OCI-LY3 (cell line): ENCODE data around the gene STK32C.

Source experiments
- H2AFZ ChIP-seq: fragments of 200-600, 300-600 bp; shearing (Covaris generic); 2 replicates; pipeline ENCODE4 v1.6.0; 2014; ENCODE audit warnings: antibody characterized with exemption, low read depth, low read length
- H3K27ac ChIP-seq: fragments of 200-600, 300-600 bp; sonication (generic); 2 replicates; pipeline ENCODE4 v1.5.1; 2014; ENCODE audit warnings: mild to moderate bottlenecking, low read length, moderate library complexity, mixed read lengths
- H3K27me3 ChIP-seq: fragments of 200-600, 300-600 bp; sonication (generic); 2 replicates; pipeline ENCODE4 v1.6.1; 2014; ENCODE audit warnings: low read depth, low read length, mixed read lengths
- H3K36me3 ChIP-seq: fragments of 200-600, 300-600 bp; sonication (generic); replicated peaks from 2 replicates; pipeline ENCODE3; 2014; ENCODE audit warnings: low read depth, low read length, mixed read lengths
- H3K4me1 ChIP-seq: fragments of 300-600, 200-600 bp; sonication (generic); 2 replicates; pipeline ENCODE4 v1.6.1; 2014; ENCODE audit warnings: low read length, mixed read lengths
- H3K4me2 ChIP-seq: fragments of 200-600, 300-600 bp; sonication (generic); 2 replicates; pipeline ENCODE4 v1.6.1; 2014; ENCODE audit warnings: low read length, mixed read lengths
- H3K4me3 ChIP-seq: fragments of 300-600, 200-600 bp; sonication (generic); 2 replicates; pipeline ENCODE4 v1.5.1; 2014; ENCODE audit warnings: antibody characterized with exemption, mild to moderate bottlenecking, low read length, moderate library complexity
- H3K79me2 ChIP-seq: fragments of 300-600, 200-600 bp; shearing (Covaris generic); 2 replicates; pipeline ENCODE4 v1.6.1; 2014; ENCODE audit warnings: mild to moderate bottlenecking, low read length, mixed read lengths
- H3K9ac ChIP-seq: fragments of 300-600, 200-600 bp; shearing (Covaris generic); 2 replicates; pipeline ENCODE4 v1.6.0; 2014; ENCODE audit warnings: mild to moderate bottlenecking, low read length, moderate library complexity
- H3K9me3 ChIP-seq: fragments of 200-600, 300-600 bp; shearing (Covaris generic); 2 replicates; pipeline ENCODE4 v1.6.1; 2014; ENCODE audit warnings: low read length, mixed read lengths; ENCODE audit not compliant: insufficient read depth
- H4K20me1 ChIP-seq: fragments of 200-600, 300-600 bp; sonication (generic); 2 replicates; pipeline ENCODE4 v1.6.1; 2016; ENCODE audit warnings: low read length, mixed read lengths; ENCODE audit not compliant: insufficient read depth
- EZH2phosphoT487 ChIP-seq: fragments of 200-600 bp; shearing (Covaris generic); IDR thresholded peaks from 2 replicates; pipeline ENCODE4 v1.6.1; 2018; ENCODE audit warnings: antibody characterized with exemption, mixed run types, low read depth
- TF ChIP-seq, protein P1 (sequence below): fragments of 200-600, 300-600 bp; sonication (generic); IDR thresholded peaks from 2 replicates; pipeline ENCODE4 v1.5.1; 2014; ENCODE audit warnings: antibody characterized with exemption, low read length, low read depth

The STK32C gene

DNA sequence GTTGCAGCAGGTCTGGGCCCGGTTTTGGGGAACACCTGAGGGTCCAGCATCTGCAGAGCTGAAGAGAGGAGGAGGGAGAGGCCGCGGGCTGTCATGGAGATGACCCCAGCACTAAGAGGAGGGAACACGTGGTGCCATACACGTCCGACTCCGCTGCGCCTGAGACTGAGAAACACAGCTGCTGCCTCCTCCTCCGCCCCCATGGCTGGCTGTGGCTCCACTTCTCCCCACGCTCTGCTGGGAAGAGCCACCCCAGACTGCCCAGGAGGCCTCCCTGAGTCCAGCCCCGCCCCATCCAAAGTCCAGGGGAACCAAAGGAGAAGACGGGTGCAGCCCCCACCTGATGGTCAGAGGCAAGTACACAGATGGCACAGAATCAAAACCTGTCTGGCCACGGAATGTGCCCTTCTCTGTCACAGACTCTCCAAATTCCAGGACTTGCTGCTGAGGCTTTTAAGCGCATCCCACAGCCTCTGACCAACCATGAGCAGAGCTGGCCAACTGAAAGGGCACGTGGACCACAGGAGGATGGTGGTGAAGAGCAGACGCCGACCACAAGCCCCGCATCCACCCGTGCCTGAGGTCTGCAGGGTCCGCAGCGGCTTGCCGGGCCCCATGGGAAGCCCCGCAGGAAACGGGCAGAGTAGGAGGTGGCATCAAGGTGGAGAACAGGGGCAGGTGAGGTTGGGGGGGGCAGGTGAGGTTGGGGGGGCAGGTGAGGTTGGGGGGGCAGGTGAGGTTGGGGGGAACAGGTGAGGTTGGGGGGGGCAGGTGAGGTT, 24.0 kb downstream of the STK32C start:
- H3K79me2 ChIP-seq: no peaks in the 10 kb centered on the region
- no peaks in the 10 kb centered on the region for H4K20me1 ChIP-seq
- H3K9ac ChIP-seq: no peak overlapping the region
- H3K9me3 ChIP-seq: no peaks in the 10 kb centered on the region
- H2AFZ ChIP-seq: no peak overlapping the region
- H3K27me3 ChIP-seq: no peaks in the 10 kb centered on the region
- no peak for TF ChIP-seq EZH2phosphoT487
- TF ChIP-seq, protein P1, sequence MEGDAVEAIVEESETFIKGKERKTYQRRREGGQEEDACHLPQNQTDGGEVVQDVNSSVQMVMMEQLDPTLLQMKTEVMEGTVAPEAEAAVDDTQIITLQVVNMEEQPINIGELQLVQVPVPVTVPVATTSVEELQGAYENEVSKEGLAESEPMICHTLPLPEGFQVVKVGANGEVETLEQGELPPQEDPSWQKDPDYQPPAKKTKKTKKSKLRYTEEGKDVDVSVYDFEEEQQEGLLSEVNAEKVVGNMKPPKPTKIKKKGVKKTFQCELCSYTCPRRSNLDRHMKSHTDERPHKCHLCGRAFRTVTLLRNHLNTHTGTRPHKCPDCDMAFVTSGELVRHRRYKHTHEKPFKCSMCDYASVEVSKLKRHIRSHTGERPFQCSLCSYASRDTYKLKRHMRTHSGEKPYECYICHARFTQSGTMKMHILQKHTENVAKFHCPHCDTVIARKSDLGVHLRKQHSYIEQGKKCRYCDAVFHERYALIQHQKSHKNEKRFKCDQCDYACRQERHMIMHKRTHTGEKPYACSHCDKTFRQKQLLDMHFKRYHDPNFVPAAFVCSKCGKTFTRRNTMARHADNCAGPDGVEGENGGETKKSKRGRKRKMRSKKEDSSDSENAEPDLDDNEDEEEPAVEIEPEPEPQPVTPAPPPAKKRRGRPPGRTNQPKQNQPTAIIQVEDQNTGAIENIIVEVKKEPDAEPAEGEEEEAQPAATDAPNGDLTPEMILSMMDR: no peak
- H3K36me3 ChIP-seq: no peaks in the 10 kb centered on the region
- no peak overlapping the region for H3K27ac ChIP-seq
- no peak overlapping the region for H3K4me2 ChIP-seq
- H3K4me3 ChIP-seq: no peak overlapping the region
- H3K4me1 ChIP-seq: no peaks in the 10 kb centered on the region

DNA sequence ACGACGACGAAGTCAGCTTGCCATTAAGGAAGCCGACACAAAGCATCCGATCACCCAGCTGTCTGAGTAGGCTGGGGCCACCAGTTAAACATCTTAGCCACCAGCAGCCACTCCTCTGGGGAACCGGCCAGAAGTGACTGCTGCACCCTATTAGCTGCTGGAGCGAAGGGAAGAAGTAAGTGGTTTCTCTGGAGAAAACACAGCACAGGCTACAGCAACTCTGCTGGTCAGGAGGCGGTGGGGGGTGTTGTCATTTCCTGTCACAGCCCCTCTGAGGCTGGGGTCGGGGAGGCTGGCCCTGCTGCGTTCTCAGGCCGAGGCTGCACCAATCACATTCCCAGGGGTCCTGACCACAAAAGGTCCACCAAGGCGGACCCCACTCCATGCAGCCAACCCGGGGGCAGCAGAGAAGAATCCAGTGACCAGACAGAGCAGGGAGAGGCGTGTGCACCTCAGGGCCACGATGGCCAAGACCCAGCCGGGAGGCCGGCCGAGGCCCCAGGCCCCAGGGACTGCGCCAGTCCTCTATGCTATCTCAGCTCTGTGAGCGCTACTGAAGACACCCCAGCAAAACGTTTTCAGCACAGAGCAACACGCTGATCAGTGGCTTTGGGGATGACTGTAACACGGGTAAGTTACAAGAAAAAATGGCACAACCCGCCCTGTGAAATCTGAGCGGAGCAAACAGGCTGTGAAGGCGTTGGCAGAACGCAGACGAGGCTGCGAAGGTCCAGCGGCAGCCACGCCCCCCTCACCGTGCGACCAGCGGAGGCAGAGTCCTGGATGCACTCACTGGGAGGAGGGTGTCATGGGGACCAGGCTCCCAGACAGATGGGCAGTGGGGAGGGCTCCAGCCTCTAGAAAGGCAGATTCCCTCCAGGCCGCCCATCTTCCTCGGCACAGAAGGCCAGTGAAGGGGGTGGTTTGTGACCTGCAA, 24.8 kb downstream of the STK32C start:
- H3K4me1 ChIP-seq: no peaks in the 10 kb centered on the region
- H3K9me3 ChIP-seq: no peaks in the 10 kb centered on the region
- H2AFZ ChIP-seq: no peak overlapping the region
- H3K27ac ChIP-seq: no peak overlapping the region
- H4K20me1 ChIP-seq: no peaks in the 10 kb centered on the region
- H3K79me2 ChIP-seq: no peaks in the 10 kb centered on the region
- no peak overlapping the region for H3K4me2 ChIP-seq
- no peak overlapping the region for H3K4me3 ChIP-seq
- no peaks in the 10 kb centered on the region for H3K27me3 ChIP-seq
- no peak overlapping the region for H3K9ac ChIP-seq
- no peak for TF ChIP-seq EZH2phosphoT487
- TF ChIP-seq, protein P1: no peak
- H3K36me3 ChIP-seq: no peaks in the 10 kb centered on the region

DNA sequence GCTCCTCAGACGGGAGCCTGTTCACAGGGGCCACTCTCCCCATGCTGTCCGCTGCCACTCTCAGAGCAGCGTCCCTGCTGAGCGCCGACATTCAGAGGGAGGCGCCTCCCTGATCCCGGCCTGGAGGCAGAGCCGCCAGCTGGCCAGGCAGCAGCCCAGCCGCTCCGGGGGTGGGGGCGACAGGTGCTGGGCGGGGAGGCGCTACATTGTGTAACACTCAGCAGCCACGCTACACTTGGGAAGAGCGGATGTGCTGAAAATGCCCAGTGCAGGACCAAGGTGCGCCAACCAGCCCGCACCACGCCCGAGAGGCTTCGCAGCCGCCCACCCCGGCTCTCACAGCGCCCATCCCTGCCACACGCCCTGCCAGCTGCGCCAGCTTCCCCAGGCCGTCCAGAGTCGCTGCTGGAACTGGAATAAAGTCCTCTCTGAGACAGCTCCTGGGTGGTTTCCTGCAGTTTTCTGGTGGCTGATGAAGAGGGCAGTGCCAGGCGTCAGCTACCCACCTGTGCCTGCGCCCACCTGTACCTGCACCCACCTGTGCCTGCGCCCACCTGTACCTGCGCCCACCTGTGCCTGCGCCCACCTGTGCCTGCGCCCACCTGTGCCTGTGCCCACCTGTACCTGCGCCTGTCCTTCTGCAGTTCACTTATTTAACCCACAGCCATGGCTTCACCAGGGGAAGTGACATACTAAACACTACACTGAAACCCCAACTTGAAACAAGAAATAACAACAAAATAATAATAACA, 25.7 kb downstream of the STK32C start:
- H3K36me3 ChIP-seq: no peaks in the 10 kb centered on the region
- no peak overlapping the region for H3K9ac ChIP-seq
- no peaks in the 10 kb centered on the region for H3K27me3 ChIP-seq
- H3K27ac ChIP-seq: no peak overlapping the region
- H3K79me2 ChIP-seq: no peaks in the 10 kb centered on the region
- H3K9me3 ChIP-seq: no peaks in the 10 kb centered on the region
- H3K4me1 ChIP-seq: no peaks in the 10 kb centered on the region
- H3K4me2 ChIP-seq: no peak overlapping the region
- H2AFZ ChIP-seq: no peak overlapping the region
- TF ChIP-seq EZH2phosphoT487: no peak
- TF ChIP-seq, protein P1: no peak
- H3K4me3 ChIP-seq: no peak overlapping the region
- H4K20me1 ChIP-seq: no peaks in the 10 kb centered on the region
